HG02678 (cell line): ENCODE results near the gene AP1B1.

Source experiments
- ATAC-seq: cut with Tn5 transposase; IDR thresholded peaks from one replicate; pipeline ENCODE4 v1.9.1; 2021; ENCODE audit warnings: mild to moderate bottlenecking, moderate library complexity; ENCODE audit not compliant: unreplicated experiment

Gene AP1B1

GRCh38 chr22:29334148-29334547, 54.2 kb downstream of the AP1B1 start:
- ATAC-seq, result no peak

DNA sequence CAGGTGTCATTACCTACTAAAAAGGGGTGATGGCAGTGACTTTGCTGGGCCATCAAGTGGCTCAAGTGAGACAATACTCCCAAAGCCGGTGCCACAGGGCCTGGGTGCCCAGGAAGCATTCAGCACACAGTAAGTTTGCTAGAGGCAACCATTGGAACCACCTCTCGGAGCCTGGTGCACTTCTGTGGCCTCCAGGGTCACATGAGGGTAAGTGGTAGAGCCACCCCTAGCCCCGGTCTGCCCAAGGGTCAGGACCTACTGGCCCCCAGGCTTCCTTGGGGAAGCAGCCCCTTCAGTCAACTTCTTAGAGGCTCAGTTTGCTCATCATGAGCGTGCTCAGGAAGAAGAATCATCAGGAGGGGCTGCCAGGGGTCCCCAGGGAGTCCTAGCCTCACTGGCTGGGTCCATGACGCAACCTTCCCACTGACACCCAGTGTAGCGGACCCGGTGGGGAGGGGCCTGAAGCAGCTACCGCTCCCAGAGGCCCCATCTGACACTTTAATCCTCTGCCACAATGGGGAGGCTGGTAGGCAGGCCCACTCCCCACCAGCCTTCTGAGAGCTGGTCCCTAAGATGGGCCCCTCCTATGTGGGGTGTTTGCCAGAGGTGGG, 55.4 kb downstream of the AP1B1 start:
- ATAC-seq, result no peak

- no peak for ATAC-seq
Observed at GRCh38 chr22:29331658-29332300, 56.6 kb downstream of the AP1B1 start.

DNA sequence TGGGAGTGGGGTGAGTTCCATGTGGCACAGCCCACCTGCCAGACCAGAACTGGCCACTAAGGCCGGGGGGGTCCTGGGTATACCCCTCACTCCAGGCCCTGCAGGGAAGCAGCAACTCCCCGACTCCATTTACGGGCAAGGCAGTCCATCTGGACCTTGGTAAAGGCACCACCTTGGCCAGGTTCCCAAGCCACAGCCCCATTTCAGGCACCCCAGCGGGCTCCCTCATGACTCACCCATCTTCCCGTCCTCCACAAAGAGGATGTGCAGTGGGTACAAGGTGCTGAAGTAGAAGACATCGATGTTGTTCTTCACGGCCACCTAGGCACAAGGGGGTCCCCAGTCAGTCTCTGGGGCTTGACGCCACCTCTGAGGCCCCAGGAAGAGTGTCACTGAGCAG, 57.2 kb downstream of the AP1B1 start:
- no peak for ATAC-seq

DNA sequence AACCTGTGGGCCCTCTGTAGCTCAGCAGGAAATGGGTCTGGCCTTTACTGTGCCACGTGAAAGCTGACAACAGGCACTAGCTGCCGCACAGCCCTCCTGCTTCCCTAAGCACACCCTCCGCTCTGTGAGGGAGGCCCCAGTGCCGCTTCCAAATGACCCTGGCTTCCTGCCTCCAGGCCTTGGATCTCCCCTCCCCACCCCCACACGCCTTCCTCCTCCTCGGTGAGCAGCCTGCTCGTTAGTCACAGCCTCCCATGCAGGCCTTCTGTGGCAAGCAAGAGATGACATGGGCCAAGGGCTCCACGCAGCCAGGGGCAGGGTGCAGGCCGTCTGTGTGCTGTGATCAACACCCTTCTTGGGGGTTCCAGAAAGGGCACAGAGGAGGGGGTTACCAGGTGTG, 57.6 kb downstream of the AP1B1 start:
- ATAC-seq, result no peak

- ATAC-seq, result no peak
Observed at GRCh38 chr22:29330291-29330690, 58.1 kb downstream of the AP1B1 start.

GRCh38 chr22:29329581-29329980, 58.8 kb downstream of the AP1B1 start:
- ATAC-seq, result no peak

DNA sequence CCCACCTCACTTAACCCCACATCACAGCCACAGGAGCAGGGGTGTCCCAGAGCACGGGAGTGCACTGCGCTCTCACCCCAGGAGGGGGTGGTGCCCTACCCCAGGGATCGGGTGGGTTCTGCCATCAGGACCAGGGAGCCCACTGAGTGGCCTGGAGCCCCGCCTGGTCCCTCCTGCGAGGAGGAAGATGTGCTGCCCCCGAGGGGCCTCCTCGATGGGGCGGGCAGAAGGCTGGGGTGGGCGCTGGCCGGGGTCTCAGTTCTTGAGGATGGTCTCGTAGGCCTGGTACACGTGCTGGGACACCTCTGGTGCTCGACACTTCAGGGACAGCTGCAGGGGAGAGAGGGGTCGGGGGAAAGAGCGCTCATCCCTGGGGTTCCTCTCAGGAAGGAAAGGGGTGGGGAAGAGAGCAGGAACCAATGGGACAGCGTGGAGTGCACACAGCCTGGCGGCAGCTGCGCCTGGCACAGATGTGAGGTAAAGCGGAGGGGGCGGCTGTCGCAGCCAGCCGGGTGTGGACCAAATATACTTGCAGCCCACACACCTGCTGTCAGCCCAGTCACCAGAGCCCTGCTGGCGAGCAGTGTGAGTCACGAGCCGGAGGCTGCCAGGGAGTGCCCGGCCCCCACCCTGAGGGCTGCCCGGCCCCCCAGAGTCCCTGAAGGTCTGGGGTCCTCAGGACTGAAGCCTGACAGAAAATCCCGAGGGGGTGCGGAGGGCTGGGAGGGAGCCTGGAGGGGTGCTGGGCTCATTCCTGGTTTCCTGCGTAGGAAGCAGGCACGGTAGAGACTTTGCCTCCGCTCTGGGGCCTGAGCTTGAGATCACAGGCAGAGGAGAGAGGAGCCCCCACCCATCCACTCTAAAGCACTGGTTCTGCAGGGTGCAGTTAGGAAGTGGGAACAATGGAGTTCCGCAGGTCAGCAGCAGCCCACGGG, 59.5 kb downstream of the AP1B1 start:
- ATAC-seq, result no peak

DNA sequence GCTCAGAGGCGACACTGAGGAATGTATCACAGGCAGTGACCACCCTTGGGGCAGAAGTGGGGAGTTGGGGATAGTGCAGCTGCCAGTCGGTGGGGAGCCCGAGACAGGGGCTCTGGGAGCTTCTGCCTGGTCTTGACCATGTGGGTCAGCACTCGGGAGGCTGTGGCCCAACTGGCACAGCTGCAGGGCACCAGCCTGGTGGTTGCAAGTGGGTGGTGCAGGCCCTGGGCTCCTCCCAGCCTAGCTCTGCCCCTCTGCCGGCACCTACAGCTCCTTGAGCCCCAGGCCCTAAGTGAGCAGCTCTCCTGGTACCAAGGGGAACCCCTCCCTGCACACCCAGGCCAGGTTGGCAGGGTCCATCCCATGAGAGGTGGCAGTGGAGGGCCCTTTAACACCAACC, 60.3 kb downstream of the AP1B1 start:
- no peak for ATAC-seq

DNA sequence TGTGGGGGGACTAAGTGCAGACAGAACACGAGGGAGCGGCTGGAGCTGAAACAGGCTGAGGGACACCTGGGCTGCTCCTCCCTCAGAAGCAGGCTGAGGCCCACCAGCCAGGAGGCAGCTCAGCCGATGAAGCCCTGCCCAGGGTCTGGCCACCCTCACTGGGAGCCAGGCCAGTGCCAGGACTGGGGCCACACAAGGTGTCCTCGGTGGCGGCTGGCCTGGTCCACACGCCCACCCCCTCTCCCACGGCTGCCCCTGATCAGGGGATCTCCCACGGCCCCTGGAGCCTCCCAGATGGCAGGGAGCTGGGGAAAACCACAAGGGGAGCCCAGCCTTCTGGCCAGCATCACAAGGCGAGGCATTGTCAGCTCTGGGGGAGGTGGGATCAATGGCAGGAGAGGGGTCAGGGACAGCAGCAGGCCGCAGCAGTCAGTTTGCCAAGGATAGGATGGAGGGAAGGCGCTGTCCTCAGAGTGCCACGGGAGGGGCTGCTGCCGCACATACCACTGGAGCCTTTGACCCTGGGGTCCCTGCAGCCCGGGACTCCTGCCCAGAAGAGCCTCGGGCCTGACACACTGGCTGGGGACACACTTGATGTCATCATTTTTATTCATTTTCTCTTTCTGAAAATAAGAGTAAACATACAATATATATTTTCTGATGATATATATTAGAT, 61.1 kb downstream of the AP1B1 start:
- no peak for ATAC-seq

DNA sequence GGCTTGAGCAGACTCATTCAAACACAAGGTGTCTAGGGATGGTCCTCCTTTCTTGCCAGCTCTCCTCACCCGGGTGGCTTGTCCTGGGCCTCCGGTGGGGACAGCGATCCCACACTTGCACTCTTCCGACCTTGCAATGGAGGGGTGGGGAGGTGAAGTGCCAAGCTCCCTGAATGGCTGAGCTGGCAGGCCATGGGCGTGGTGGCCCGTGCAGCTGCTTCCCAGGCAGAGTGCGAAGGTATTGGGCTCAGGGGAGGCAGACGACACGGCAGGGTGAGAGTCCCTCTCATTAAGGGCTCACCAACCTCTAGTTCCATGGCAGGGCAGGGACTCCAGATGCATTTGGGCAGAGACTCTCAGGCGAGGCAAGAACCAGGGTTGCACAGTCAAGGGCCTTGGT, 61.9 kb downstream of the AP1B1 start:
- no peak for ATAC-seq

DNA sequence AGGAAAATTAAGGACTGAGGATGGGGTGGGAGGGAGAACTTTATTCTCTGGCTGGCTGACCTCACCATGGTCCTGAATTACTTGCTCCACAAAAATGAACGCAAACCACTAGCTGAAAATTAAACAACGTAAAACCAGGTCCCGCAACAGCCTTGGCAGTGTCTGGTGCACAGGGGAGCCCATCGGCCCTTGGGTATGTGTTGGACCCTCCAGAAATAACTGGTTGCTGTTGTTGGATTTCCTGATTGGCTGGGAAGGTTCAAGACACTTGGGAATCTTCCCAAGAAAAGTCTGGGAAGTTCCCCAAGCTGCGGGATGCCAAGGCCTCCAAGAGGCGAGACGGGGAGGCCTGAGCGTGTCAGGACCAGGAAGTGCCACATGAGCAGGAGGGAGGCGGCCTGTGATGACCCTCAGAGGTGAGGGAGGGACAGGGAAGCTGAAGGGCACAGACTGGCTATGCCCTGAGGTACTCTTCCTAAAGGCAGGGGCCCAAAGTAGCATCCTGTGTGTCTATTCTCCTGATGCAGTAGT, 62.5 kb downstream of the AP1B1 start:
- no peak for ATAC-seq

GRCh38 chr22:29325356-29325755, 63.0 kb downstream of the AP1B1 start:
- ATAC-seq, result no peak

GRCh38 chr22:29323641-29324040, 64.7 kb downstream of the AP1B1 start:
- no peak for ATAC-seq

- no peak for ATAC-seq
Observed at GRCh38 chr22:29320546-29320945, 67.8 kb downstream of the AP1B1 start.

DNA sequence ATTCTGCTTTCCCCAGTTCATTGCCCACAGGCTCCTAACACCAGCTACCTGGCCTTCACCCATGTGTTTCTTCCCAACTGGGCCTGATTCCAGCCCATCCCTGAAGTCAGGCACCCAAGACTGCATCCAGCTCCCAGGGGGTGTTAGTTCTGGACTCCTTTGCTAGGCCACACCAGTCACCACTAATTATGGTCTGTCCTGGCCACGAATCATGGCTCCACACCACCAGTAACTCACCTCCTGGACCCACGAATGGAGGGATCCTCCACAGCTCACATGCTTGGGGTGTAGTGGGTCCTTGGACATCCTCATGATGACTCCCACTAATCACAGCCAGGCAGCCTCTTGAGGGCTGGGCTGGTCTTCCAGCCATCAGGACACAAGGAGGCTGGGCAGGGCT, 69.3 kb downstream of the AP1B1 start:
- no peak for ATAC-seq

DNA sequence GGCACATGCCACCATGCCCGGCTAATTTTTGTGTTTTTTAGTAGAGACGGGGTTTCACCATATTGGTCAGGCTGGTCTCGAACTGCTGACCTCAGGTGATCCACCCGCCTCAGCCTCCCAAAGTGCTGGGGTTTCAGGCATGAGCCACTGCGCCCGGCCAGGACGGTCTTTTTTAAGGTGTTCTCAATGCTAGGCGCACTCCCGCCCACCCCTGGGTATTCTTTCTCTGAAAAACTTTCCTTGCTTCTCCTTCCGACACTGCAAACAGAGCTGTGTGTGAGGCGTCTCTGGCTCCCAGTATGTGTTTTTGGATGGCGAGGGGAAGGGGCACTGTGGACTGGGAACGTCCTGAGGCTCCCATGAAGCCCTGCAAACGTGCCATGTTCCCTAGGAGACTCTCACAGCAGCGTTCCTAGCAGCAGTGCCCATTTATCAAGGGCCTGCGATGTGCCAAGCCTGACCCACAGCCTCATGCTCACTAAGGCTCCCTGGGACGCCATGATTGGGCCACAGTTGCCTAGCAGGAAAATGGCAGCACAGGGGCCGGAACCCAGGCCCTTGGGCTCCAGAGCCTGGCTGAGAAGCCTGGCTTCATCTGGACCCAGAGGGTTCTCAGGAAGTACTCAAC, 70.4 kb downstream of the AP1B1 start:
- no peak for ATAC-seq

GRCh38 chr22:29316141-29316828, 72.1 kb downstream of the AP1B1 start:
- no peak for ATAC-seq

DNA sequence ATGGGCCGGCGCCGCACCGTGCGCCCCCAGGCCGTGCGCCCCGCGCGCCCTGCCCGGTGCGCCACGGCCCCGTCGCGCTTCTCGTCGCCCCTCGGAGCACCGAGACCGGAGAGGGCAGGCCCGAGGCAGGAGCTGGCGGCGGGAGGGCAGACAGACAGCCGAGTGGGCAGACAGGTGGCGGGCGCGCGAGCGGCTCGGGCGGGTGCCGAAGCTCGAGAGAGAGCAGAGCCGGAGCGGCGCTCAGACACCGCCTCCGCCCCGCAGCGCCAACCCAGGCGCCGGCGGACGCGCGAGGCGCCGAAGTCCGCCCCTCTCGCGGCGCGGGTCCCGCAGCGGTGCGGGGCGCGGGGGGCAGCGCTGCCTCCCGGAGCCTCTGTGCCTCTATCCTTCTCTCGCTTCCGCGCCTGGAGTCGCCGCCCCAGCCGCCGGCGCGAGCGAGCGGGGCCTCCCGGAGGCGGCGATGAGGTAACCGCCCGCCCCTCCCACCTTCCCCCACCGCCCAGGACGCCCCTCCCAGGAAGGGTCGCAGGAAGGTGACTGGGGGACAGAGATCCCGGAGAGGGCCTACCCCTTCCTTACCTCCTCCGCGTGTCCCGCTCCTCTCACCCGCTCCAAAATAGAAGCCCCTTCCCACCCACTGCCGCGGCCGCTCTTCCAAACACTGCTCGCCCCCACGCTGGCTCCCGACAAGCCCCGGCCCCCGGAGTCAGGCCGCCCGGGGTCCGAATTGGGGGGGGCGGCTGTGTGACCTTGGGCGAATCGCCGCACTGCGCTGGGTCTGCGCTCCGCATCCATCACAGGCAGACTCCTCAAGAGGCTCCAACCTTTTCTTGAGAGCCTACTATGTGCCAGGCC, 72.9 kb downstream of the AP1B1 start, which contains the start of gene RASL10A:
Gene RASL10A (minus strand): TSS at position 412 of the 855 bp plus-strand sequence. CDS start 451 bp downstream, outside the sequence.
- no peak for ATAC-seq
